ENCODE results near the gene ZBED2. TPM values are rescaled to one million over a fixed set of nuclear protein-coding genes. Genes with fewer than 3 reads are reported as not detected.

Gene ZBED2
- polyA plus RNA-seq, 1 donor (not counting 4 experiments of a cell fraction or from before 2014, with no cell fraction given) = 120 TPM

DNA sequence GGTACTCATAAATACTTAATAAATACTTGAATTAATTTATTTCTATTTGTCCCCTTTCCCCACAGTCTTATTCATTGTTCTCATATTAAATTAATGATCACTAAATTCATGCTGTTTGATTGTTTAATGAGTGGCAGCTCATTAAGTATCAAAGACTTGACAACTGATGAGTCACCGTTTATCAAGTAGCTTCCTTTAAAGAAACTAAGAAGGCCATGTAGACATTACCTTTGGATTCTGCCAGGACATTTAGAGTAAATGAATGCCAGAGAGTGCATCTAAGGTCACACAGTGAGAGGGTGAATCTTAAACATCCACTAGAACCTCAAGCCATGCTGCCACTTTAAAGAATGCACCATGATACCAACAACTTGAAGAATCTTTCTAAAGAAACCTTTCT lies 23.9 kb downstream of the ZBED2 start:
- H3K79me2 ChIP-seq (ENCODE audit: control insufficient read depth, insufficient read depth, low read length) = no peaks in the 10 kb centered on the region
- H3K9ac ChIP-seq (ENCODE audit: control insufficient read depth, extremely low read depth, insufficient read depth, low read length) = no peak overlapping the region
- no peaks in the 10 kb centered on the region for H3K9me1 ChIP-seq (ENCODE audit: control insufficient read depth, extremely low read depth, insufficient read depth, low read length)
- dilution Hi-C loops (cut with MboI; ENCODE audit: extremely low pct_ligation_motif_present, low sequenced_read_pairs) = no loop called here
- no peaks in the 10 kb centered on the region for H3K9me3 ChIP-seq (ENCODE audit: control insufficient read depth, low read depth, low read length)
- H4K20me1 ChIP-seq (ENCODE audit: control insufficient read depth, extremely low read depth, insufficient read depth, low read length) = no peaks in the 10 kb centered on the region
- no peak overlapping the region for H3K27ac ChIP-seq (ENCODE audit: control insufficient read depth, insufficient read depth, low read length)
- no peak overlapping the region for H3K4me3 ChIP-seq (ENCODE audit: control insufficient read depth in 2 of 3, extremely low read depth in 1 of 3, insufficient read depth in 2 of 3, low read depth in 1 of 3, low read length in 3 of 3)
- H3K27me3 ChIP-seq (ENCODE audit: control insufficient read depth, extremely low read depth, insufficient read depth, low read length) = no peaks in the 10 kb centered on the region
- no peak for TF ChIP-seq EZH2 (IDR thresholded peaks at IDR 0.05; ENCODE audit: low read length)
- TF ChIP-seq, protein P1, sequence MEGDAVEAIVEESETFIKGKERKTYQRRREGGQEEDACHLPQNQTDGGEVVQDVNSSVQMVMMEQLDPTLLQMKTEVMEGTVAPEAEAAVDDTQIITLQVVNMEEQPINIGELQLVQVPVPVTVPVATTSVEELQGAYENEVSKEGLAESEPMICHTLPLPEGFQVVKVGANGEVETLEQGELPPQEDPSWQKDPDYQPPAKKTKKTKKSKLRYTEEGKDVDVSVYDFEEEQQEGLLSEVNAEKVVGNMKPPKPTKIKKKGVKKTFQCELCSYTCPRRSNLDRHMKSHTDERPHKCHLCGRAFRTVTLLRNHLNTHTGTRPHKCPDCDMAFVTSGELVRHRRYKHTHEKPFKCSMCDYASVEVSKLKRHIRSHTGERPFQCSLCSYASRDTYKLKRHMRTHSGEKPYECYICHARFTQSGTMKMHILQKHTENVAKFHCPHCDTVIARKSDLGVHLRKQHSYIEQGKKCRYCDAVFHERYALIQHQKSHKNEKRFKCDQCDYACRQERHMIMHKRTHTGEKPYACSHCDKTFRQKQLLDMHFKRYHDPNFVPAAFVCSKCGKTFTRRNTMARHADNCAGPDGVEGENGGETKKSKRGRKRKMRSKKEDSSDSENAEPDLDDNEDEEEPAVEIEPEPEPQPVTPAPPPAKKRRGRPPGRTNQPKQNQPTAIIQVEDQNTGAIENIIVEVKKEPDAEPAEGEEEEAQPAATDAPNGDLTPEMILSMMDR (optimal IDR thresholded peaks at IDR 0.05 in 1 of 3, IDR thresholded peaks at IDR 0.05 in 1 of 3, conservative IDR thresholded peaks at IDR 0.05 in 1 of 3; ENCODE audit: extremely low read depth in 1 of 3, insufficient read depth in 2 of 3, low read length in 3 of 3) = no peak
- H2AFZ ChIP-seq (ENCODE audit: control insufficient read depth, low read length) = no peak overlapping the region
- H3K4me1 ChIP-seq (ENCODE audit: control insufficient read depth, extremely low read depth, insufficient read depth, low read length) = no peaks in the 10 kb centered on the region
- no peak for DNase-seq (ENCODE audit: low read depth, low spot score)
- peak; percentile 32 for FAIRE-seq
- no peaks in the 10 kb centered on the region for H3K36me3 ChIP-seq (ENCODE audit: control insufficient read depth in 2 of 2, extremely low read depth in 1 of 2, insufficient read depth in 2 of 2, low read length in 2 of 2)
- H3K4me2 ChIP-seq (ENCODE audit: control insufficient read depth, extremely low read depth, insufficient read depth, low read depth, low read length) = no peak overlapping the region

DNA sequence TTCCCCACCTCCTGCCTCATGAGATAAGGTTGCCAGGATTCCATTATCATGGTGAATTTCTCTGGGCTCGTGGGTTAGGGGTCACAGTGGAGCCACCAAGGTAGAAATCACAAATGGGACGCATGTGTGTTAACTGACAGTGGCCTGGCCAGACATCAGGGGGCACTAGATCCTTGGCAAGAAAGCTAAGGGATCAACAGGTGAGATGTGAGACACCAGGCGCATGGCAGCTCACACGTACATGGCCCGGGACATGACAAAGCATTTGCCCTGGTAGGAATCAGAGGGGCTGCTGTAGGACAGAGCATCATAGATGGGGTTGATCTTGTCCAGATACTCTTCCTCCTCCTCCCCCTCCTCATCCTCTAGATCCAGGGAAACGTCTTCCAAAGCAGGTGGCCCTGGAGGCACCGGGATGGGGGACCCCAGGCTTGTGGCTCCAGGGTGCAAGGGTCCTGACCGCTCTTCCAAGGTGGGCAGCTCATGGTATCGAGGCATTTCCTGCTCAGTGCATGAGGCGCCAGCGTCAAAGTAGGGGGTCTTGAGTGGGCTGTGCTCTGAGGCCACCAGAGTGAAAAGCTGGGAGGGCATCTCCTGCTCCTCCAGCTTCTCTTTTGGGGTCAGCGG lies 24.6 kb downstream of the ZBED2 start:
- no peak overlapping the region for H3K4me3 ChIP-seq (ENCODE audit: control insufficient read depth in 2 of 3, extremely low read depth in 1 of 3, insufficient read depth in 2 of 3, low read depth in 1 of 3, low read length in 3 of 3)
- H4K20me1 ChIP-seq (ENCODE audit: control insufficient read depth, extremely low read depth, insufficient read depth, low read length) = no peaks in the 10 kb centered on the region
- FAIRE-seq (no peak), DNase-seq (ENCODE audit: low read depth, low spot score) (no peak)
- no peak overlapping the region for H2AFZ ChIP-seq (ENCODE audit: control insufficient read depth, low read length)
- H3K9me3 ChIP-seq (ENCODE audit: control insufficient read depth, low read depth, low read length) = no peaks in the 10 kb centered on the region
- no peak overlapping the region for H3K9ac ChIP-seq (ENCODE audit: control insufficient read depth, extremely low read depth, insufficient read depth, low read length)
- H3K27ac ChIP-seq (ENCODE audit: control insufficient read depth, insufficient read depth, low read length) = no peak overlapping the region
- no peaks in the 10 kb centered on the region for H3K36me3 ChIP-seq (ENCODE audit: control insufficient read depth in 2 of 2, extremely low read depth in 1 of 2, insufficient read depth in 2 of 2, low read length in 2 of 2)
- dilution Hi-C loops (cut with MboI; ENCODE audit: extremely low pct_ligation_motif_present, low sequenced_read_pairs) = no loop called here
- no peaks in the 10 kb centered on the region for H3K79me2 ChIP-seq (ENCODE audit: control insufficient read depth, insufficient read depth, low read length)
- H3K27me3 ChIP-seq (ENCODE audit: control insufficient read depth, extremely low read depth, insufficient read depth, low read length) = no peaks in the 10 kb centered on the region
- H3K9me1 ChIP-seq (ENCODE audit: control insufficient read depth, extremely low read depth, insufficient read depth, low read length) = no peaks in the 10 kb centered on the region
- TF ChIP-seq, protein P1 (optimal IDR thresholded peaks at IDR 0.05 in 1 of 3, IDR thresholded peaks at IDR 0.05 in 1 of 3, conservative IDR thresholded peaks at IDR 0.05 in 1 of 3; ENCODE audit: extremely low read depth in 1 of 3, insufficient read depth in 2 of 3, low read length in 3 of 3) = peak in 1 of 3 experiments; percentile 15
- no peak for TF ChIP-seq EZH2 (IDR thresholded peaks at IDR 0.05; ENCODE audit: low read length)
- no peak overlapping the region for H3K4me2 ChIP-seq (ENCODE audit: control insufficient read depth, extremely low read depth, insufficient read depth, low read depth, low read length)
- no peaks in the 10 kb centered on the region for H3K4me1 ChIP-seq (ENCODE audit: control insufficient read depth, extremely low read depth, insufficient read depth, low read length)

Measured in keratinocyte (primary cell).